SHP77 (cell line): ENCODE results near the gene PACS1.

Experiments
- DNase-seq, 2 experiments: peaks; one replicate each; lab custom pipeline; 2025; lab: John Stamatoyannopoulos, UW

The PACS1 gene

DNA sequence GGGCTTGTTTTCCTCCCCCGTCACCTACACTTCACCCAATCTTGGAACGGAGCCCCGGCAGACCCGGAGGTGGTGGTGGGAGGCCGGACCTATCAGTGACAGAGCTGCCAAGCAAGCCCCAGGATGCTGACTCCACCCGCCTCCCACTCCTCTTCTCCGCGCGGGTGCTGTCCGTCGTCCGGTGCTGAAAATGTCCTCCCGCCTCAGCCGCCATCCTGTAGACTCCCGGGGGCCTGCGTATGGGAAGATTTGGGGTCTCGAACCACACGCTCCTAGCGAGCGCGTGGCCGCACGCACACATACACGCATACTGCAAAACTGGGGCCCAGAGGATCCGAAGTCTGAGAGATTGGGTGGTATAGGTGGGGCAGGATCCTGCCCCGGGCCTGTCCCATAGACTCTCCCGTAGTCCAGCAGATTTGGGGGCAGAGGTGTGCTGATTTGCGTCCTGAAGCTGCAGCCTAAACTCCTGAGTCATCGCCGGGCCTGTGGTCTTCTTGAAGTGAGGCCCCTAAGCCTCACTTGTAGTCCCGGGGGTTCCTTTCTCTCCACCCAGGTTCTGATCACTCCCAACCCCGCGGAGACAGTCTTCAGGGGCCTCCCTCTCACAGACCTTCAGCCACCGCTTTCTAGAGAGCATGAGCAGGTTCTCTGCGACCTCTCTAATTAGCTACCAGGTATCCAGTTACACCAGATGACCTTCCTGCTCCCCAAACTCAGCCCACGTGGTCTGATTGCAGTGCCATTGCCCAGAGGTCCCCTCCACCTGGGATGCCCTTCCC is 219.7 kb downstream of the PACS1 start:
- DNase-seq = peak; percentile 74 to 79

- DNase-seq = no peak
Observed at GRCh38 chr11:66290330-66290621, 220.2 kb downstream of the PACS1 start.

DNA sequence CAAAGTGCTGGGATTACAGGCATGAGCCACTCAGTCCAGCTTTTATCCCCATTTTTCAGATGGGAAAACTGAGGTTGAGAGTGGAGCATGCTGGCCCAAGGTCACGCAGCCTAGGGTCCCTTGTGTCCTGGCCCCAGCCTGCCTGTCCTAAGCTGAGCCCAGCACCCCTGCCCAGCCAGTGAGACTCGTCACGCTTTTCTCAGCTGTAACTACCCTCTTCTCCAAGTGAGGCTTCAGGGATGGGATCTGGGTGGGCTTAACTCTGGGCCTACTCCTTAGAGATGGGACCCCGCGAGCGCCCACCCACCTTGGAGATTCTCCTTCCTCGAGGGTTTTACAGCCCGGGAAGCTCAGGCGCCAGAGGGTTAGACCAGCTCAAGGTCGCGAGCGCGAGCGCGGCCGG is 221.2 kb downstream of the PACS1 start:
- DNase-seq = no peak

DNA sequence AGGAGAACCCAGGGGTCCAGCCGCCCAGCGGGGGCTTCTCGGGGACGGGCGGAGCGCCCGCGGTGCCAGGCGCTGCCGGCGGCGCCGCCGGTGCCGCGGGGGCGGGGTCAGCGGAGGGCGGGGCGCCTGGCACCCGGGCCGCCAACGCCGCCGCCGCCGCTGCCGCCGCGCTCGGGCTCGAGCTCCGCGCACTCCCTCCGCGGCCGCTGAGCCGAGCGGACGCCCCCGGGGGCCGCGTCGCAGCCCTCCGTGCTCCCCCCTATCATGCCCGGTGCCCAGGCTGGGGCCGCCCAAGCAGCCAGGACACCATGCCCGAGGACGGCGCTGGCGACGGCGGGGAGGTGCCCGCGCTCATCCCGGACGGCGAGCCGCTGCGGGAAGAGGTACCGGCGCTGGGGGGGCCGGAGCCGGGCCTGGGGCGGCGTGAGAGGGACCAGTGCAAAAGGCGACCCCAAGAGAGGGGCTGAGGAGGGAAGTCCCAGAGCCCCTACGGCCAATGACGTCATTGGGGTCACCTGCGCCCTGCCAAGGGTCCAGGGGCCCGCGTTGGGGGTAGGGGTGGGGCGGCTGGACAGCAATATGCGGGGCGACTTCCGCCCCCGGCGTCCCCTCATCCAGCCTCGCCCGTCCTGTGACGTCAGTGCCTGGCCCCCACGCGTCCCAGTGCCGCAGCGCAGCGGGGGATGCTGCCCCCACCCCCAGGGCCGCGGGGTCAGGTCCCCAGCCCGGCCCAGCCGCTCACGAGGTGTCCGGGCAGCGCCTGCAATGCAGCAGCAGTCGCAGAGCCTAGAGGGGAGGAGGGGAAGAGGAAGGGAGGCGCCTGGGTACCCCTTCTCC is 221.9 kb downstream of the PACS1 start, which contains the start of gene TMEM151A:
Gene TMEM151A (plus strand): TSS at position 189 of the 837 bp plus-strand sequence. CDS start 120 bp downstream, at position 309.
- peak in 1 of 2 experiments; percentile 55 for DNase-seq

DNA sequence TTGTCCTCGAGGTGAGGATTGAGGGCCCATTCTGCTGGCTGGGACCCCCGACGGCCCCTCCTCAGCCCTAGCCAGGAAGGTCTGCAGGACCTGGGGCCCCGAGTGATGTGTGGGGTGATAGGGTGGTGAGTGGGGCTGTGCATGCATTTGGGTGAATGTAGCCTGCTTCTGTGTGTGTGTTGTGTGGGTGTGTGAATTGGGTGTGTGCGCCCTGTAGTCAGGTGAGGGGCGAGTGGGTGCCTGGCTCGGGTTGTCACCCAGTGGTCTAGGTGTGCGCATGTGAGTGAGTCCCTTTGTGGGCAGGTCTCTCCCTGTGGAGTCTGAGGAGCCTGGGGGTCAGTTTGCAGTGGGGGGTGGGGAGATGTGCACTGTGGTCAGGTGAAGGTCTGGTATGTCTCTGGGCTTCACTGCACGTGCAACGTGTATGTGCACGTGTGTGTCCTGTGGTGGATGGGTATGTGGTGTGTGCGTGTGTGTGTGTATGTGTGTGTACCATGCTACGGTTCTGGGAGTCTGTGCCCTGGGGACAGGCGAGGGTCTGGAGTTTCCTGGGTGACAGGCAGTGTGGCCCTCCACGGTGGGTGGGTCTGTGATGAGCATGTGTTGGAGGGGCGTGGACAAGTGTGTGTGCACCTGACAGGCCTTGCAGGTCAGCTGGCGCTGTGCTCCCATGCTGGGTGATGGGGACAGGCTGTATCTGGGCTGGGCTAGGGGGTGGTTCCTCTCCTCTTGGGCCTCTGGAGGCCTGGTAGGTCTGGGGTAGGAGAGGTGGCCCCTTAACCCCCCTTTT is 222.7 kb downstream of the PACS1 start:
- no peak for DNase-seq

- DNase-seq = no peak
Observed at GRCh38 chr11:66293352-66293751, 223.3 kb downstream of the PACS1 start.

- no peak for DNase-seq
Observed at GRCh38 chr11:66293777-66294625, 223.9 kb downstream of the PACS1 start.
